DMS153 treated with DMSO at 0.1 percent for 48 hours (cell line): ENCODE data around the gene TAAR8.
"Not testable (repeated sequence)": the region's sequence is repeated elsewhere in the genome, so short reads cannot be mapped to it uniquely, and the experiment has no call there.

Experiments
- DNase-seq: peaks from one replicate; lab custom pipeline; 2025; ENCODE audit not compliant: unreplicated experiment; lab: John Stamatoyannopoulos, UW

Gene TAAR8

GRCh38 chr6:132544826-132545225 lies 7.6 kb upstream of the TAAR8 start:
- DNase-seq = no peak

- no peak for DNase-seq
Measured at GRCh38 chr6:132548746-132549463, 3.6 kb upstream of the TAAR8 start.

GRCh38 chr6:132551214-132551613 lies 1.3 kb upstream of the TAAR8 start:
- DNase-seq = no peak

GRCh38 chr6:132560087-132560486 lies 7.6 kb downstream of the TAAR8 start:
- not testable (repeated sequence) for DNase-seq

- no peak for DNase-seq
Measured at GRCh38 chr6:132566404-132566803, 13.9 kb downstream of the TAAR8 start.

GRCh38 chr6:132567566-132567965 lies 15.1 kb downstream of the TAAR8 start:
- no peak for DNase-seq

- DNase-seq = no peak
Measured at GRCh38 chr6:132568611-132569010, 16.1 kb downstream of the TAAR8 start.

- DNase-seq = no peak
Measured at GRCh38 chr6:132569170-132569569, 16.7 kb downstream of the TAAR8 start.

- DNase-seq = no peak
Measured at GRCh38 chr6:132570221-132570777, 17.8 kb downstream of the TAAR8 start, which contains the start of gene TAAR6. Gene TAAR6 (plus strand): TSS chr6:132570322. CDS start chr6:132570322, 0 bp downstream.

GRCh38 chr6:132571774-132572173 lies 19.3 kb downstream of the TAAR8 start:
- DNase-seq = no peak

- no peak for DNase-seq
Measured at GRCh38 chr6:132584698-132585097, 32.2 kb downstream of the TAAR8 start.

GRCh38 chr6:132587424-132587823 lies 35.0 kb downstream of the TAAR8 start:
- no peak for DNase-seq

GRCh38 chr6:132589454-132589853 lies 37.0 kb downstream of the TAAR8 start, which contains the start of gene TAAR5:
Gene TAAR5 (minus strand): TSS chr6:132589741. CDS start chr6:132589686, 55 bp downstream.
- DNase-seq = no peak

- no peak for DNase-seq
Measured at GRCh38 chr6:132590362-132590761, 37.9 kb downstream of the TAAR8 start.

GRCh38 chr6:132592855-132593254 lies 40.4 kb downstream of the TAAR8 start:
- DNase-seq = no peak

GRCh38 chr6:132596201-132596600 lies 43.7 kb downstream of the TAAR8 start:
- no peak for DNase-seq

- peak; percentile 9 for DNase-seq
Measured at GRCh38 chr6:132598473-132598872, 46.0 kb downstream of the TAAR8 start.

GRCh38 chr6:132600900-132601299 lies 48.4 kb downstream of the TAAR8 start:
- not testable (repeated sequence) for DNase-seq
